H1 (cell line): ENCODE measurements around the gene RAD23B. TPM values are rescaled to one million over a fixed set of nuclear protein-coding genes. Genes with fewer than 3 reads are reported as not detected.
A peak's percentile ranks its signal among the peaks of the same experiment; 100 is the strongest.

Source experiments
- CTCF ChIA-PET: fragments of 300-600 bp; sonication (Branson Sonifier 250); formaldehyde crosslinking; loops from one replicate; lab custom pipeline; 2021; ENCODE audit not compliant: partially characterized antibody; lab: Charles Lee
- POLR2A ChIA-PET: fragments of 300-600 bp; sonication (Branson Sonifier 250); formaldehyde crosslinking; loops from one replicate; lab custom pipeline; 2021; ENCODE audit warnings: inconsistent platforms; ENCODE audit not compliant: partially characterized antibody; lab: Charles Lee
- DNase-seq, 2 experiments: peaks; one replicate each; pipeline versions ENCODE4 v3.0.0 to v3.0.0-alpha.2; 2010 to 2022; ENCODE audit warnings: low spot score in 2 of 2, low read depth in 1 of 2, mixed read lengths in 1 of 2
- FAIRE-seq: peaks from 2 replicates; lab custom pipeline; 2011; peaks lifted over from hg19 to GRCh38; lab: Jason Lieb, UNC
- H2AFZ ChIP-seq: 2 replicates; pipeline ENCODE4 v1.8.1; 2012; ENCODE audit warnings: low read length, inconsistent platforms
- H2AK5ac ChIP-seq: 2 replicates; pipeline ENCODE4 v1.6.1; 2013; ENCODE audit warnings: low read depth, low read length
- H2BK120ac ChIP-seq: replicated peaks from 2 replicates; pipeline ENCODE3; 2013; ENCODE audit warnings: low read depth, low read length, inconsistent platforms
- H2BK12ac ChIP-seq: 2 replicates; pipeline ENCODE4 v1.6.1; 2013; ENCODE audit warnings: low read depth, low read length
- H2BK15ac ChIP-seq: 2 replicates; pipeline ENCODE4 v1.6.1; 2013; ENCODE audit warnings: low read length
- H2BK20ac ChIP-seq: 2 replicates; pipeline ENCODE4 v1.6.1; 2013; ENCODE audit warnings: low read length
- H2BK5ac ChIP-seq: 2 replicates; pipeline ENCODE4 v1.6.1; 2013; ENCODE audit warnings: low read depth, low read length
- H3K14ac ChIP-seq: 2 replicates; pipeline ENCODE4 v1.6.1; 2013; ENCODE audit warnings: inconsistent platforms; ENCODE audit not compliant: insufficient read length
- H3K18ac ChIP-seq: 2 replicates; pipeline ENCODE4 v1.6.1; 2013; ENCODE audit warnings: low read length; ENCODE audit errors: extremely low read depth
- H3K23ac ChIP-seq: 2 replicates; pipeline ENCODE4 v1.6.1; 2013; ENCODE audit warnings: inconsistent platforms; ENCODE audit not compliant: insufficient read length
- H3K23me2 ChIP-seq: 2 replicates; pipeline ENCODE4 v1.6.1; 2013; ENCODE audit warnings: low read depth, low read length
- H3K27ac ChIP-seq: 2 replicates; pipeline ENCODE4 v1.6.1; 2011; ENCODE audit warnings: low read depth, low read length, inconsistent platforms
- H3K27me3 ChIP-seq, 4 experiments: replicated peaks in 1 of 4; 1 replicate in 1 of 4; 2 replicates in 3 of 4; pipeline versions ENCODE4 v1.6.1 to v1.8.1; 2011 to 2013; ENCODE audit warnings: low read length in 3 of 4, mild to moderate bottlenecking in 3 of 4, inconsistent platforms in 2 of 4, mixed read lengths in 2 of 4, moderate library complexity in 1 of 4; ENCODE audit not compliant: control insufficient read depth in 3 of 4, insufficient read depth in 3 of 4; ENCODE audit errors: extremely low read depth in 1 of 4
- H3K36me3 ChIP-seq, 4 experiments: 2 replicates each; pipeline versions ENCODE4 v1.6.1 to v1.8.1; 2011 to 2013; ENCODE audit warnings: mild to moderate bottlenecking in 4 of 4, low read length in 3 of 4, moderate library complexity in 2 of 4, control low read depth in 1 of 4, inconsistent platforms in 1 of 4; ENCODE audit not compliant: insufficient read depth in 4 of 4, control insufficient read depth in 2 of 4
- H3K4ac ChIP-seq: replicated peaks from 2 replicates; pipeline ENCODE3; 2013; ENCODE audit warnings: low read length, low read depth, mixed read lengths, inconsistent platforms; ENCODE audit not compliant: insufficient read length
- H3K4me1 ChIP-seq, 4 experiments: replicated peaks in 1 of 4; 1 replicate in 1 of 4; 2 replicates in 3 of 4; pipeline versions ENCODE4 v1.6.1 to v1.8.1; 2011 to 2013; ENCODE audit warnings: low read length in 3 of 4, inconsistent platforms in 2 of 4, mixed read lengths in 1 of 4; ENCODE audit not compliant: insufficient read depth in 4 of 4, control insufficient read depth in 3 of 4
- H3K4me2 ChIP-seq, 2 experiments: 2 replicates each; pipeline versions ENCODE4 v1.6.1 to v1.8.1; 2011 to 2013; ENCODE audit warnings: low read depth in 2 of 2, low read length in 2 of 2, control low read depth in 1 of 2, inconsistent platforms in 1 of 2, mild to moderate bottlenecking in 1 of 2; ENCODE audit not compliant: insufficient read depth in 1 of 2
- H3K4me3 ChIP-seq, 4 experiments: fragments of 200-600, 300-600 bp in 1 of 4; sonication (generic), shearing (Covaris generic), sonication (Bioruptor Twin) in 1 of 4; 2 replicates each; pipeline versions ENCODE4 v1.5.1 to v1.8.1; 2011 to 2016; ENCODE audit warnings: low read length in 4 of 4, low read depth in 3 of 4, control low read depth in 2 of 4, inconsistent platforms in 2 of 4, mild to moderate bottlenecking in 2 of 4, mixed read lengths in 1 of 4, moderate library complexity in 1 of 4; ENCODE audit not compliant: insufficient read depth in 2 of 4; ENCODE audit errors: extremely low read depth in 1 of 4
- H3K56ac ChIP-seq: replicated peaks from 2 replicates; pipeline ENCODE3; 2013; ENCODE audit warnings: low read depth, mild to moderate bottlenecking, mixed read lengths, low read length, inconsistent platforms; ENCODE audit not compliant: insufficient read length
- H3K79me1 ChIP-seq: 2 replicates; pipeline ENCODE4 v1.6.1; 2013; ENCODE audit warnings: low read depth, low read length, control low read depth
- H3K79me2 ChIP-seq, 2 experiments: 2 replicates each; pipeline versions ENCODE4 v1.6.1 to v1.8.1; 2012 to 2013; ENCODE audit warnings: low read length in 2 of 2, mild to moderate bottlenecking in 2 of 2, inconsistent platforms in 1 of 2; ENCODE audit not compliant: insufficient read depth in 2 of 2, control insufficient read depth in 1 of 2
- H3K9ac ChIP-seq, 4 experiments: replicated peaks in 1 of 4; 1 replicate in 1 of 4; 2 replicates in 3 of 4; pipeline versions ENCODE4 v1.6.1 to v1.8.1; 2011 to 2013; ENCODE audit warnings: low read depth in 3 of 4, low read length in 3 of 4, control low read depth in 2 of 4, mild to moderate bottlenecking in 2 of 4, moderate library complexity in 2 of 4, inconsistent platforms in 1 of 4; ENCODE audit errors: extremely low read depth in 1 of 4
- H3K9me3 ChIP-seq, 2 experiments: 2 replicates each; pipeline versions ENCODE4 v1.6.1 to v1.8.1; 2012 to 2013; ENCODE audit warnings: mild to moderate bottlenecking in 2 of 2, moderate library complexity in 2 of 2, control low read depth in 1 of 2, inconsistent platforms in 1 of 2, low read depth in 1 of 2, low read length in 1 of 2, mixed read lengths in 1 of 2; ENCODE audit not compliant: insufficient read depth in 2 of 2
- H4K20me1 ChIP-seq, 2 experiments: replicated peaks in 1 of 2; 2 replicates each; pipeline versions ENCODE3 to v1.8.1; 2011 to 2013; ENCODE audit warnings: inconsistent platforms in 2 of 2, low read length in 2 of 2, mild to moderate bottlenecking in 1 of 2; ENCODE audit not compliant: insufficient read depth in 2 of 2, control insufficient read depth in 1 of 2
- H4K5ac ChIP-seq: 2 replicates; pipeline ENCODE4 v1.6.1; 2013; ENCODE audit warnings: low read length, low read depth, mixed read lengths, inconsistent platforms; ENCODE audit not compliant: insufficient read length
- H4K8ac ChIP-seq: 2 replicates; pipeline ENCODE4 v1.8.0; 2013; ENCODE audit warnings: mild to moderate bottlenecking, moderate library complexity, low read length, inconsistent platforms; ENCODE audit not compliant: insufficient read depth; ENCODE audit errors: extremely low read depth
- H4K91ac ChIP-seq: replicated peaks from 2 replicates; pipeline ENCODE3; 2013; ENCODE audit warnings: low read length, mixed read lengths, inconsistent platforms; ENCODE audit not compliant: insufficient read length
- MAX ChIP-seq: IDR thresholded peaks from 2 replicates; pipeline ENCODE4 v1.6.1; 2012; ENCODE audit warnings: inconsistent platforms
- WGBS, 2 experiments: shearing (Covaris generic) in 1 of 2; methylation state at CpG; one replicate each; pipeline versions ENCODE4 v1.1.6 to v1.1.7; 2013 to 2015; ENCODE audit warnings: low lambda C conversion rate in 2 of 2, mixed read lengths in 2 of 2, inconsistent platforms in 1 of 2, low coverage in 1 of 2, missing lambda C conversion rate in 1 of 2; ENCODE audit not compliant: insufficient replicate concordance in 2 of 2, insufficient coverage in 1 of 2, insufficient read length in 1 of 2; ENCODE audit errors: extremely low coverage in 1 of 2, missing lambda C conversion rate in 1 of 2; 5-methylcytosine and 5-hydroxymethylcytosine counted together
- polyA plus RNA-seq, 7 experiments: library from polyadenylated mRNA; depleted of rRNA in 3 of 7; stranded (reverse) in 5 of 7; unstranded in 2 of 7; fragments of >200 nt in 5 of 7; fragments of 200-250 nt in 2 of 7; gene quantifications; 1 replicate in 5 of 7; 2 replicates in 1 of 7; 4 replicates in 1 of 7; pipeline versions ENCODE4 v1.2.1 to v1.2.3, GENCODE V29; 2011 to 2013; ENCODE audit warnings: missing spikeins in 2 of 7, mixed read lengths in 2 of 7
- total RNA-seq: library from RNA; stranded (reverse); fragmentation: NEBNext Ultra II Directional; extraction: Animal tissue kit (Norgen Biotek cat#: 25700); gene quantifications from 2 replicates; pipeline ENCODE4 v1.2.1, GENCODE V29; 2021

RAD23B gene
- total and polyA plus RNA-seq, 2 of the 8 experiments (the other 6 are each of a cell fraction or from before 2014, with no cell fraction given), result 97.1 to 165 TPM

GRCh38 chr9:107363516-107364152, 80.6 kb downstream of the RAD23B start:
- H3K23ac ChIP-seq, result no peak overlapping the region
- no peak overlapping the region for H3K56ac ChIP-seq
- FAIRE-seq (no peak), DNase-seq (no peak)
- no peak overlapping the region for H3K18ac ChIP-seq
- H3K27me3 ChIP-seq, result no peaks in the 10 kb centered on the region
- no peaks in the 10 kb centered on the region for H3K9me3 ChIP-seq
- H3K9ac ChIP-seq, result no peak overlapping the region
- no peak overlapping the region for H2BK20ac ChIP-seq
- H3K23me2 ChIP-seq, result no peaks in the 10 kb centered on the region
- H3K27ac ChIP-seq, result no peak overlapping the region
- H2BK15ac ChIP-seq, result no peak overlapping the region
- no peak overlapping the region for H3K14ac ChIP-seq
- H4K20me1 ChIP-seq, result no peaks in the 10 kb centered on the region
- H3K79me2 ChIP-seq, result no peaks in the 10 kb centered on the region
- CTCF ChIA-PET, result interaction anchor here (1.4 kb wide), 1 partner anchor 28 kb away, joined by 4 read pairs; no protein-coding TSS in a partner anchor
- H3K4me2 ChIP-seq, result no peak overlapping the region
- 87% methylated on average over 10 of the region's 10 CpGs; no CpG with 5 or more reads in 1 of the 2 experiments for WGBS, 2 experiments
- no peak overlapping the region for H4K5ac ChIP-seq
- no peaks in the 10 kb centered on the region; a peak in 1 of 7 replicates for H3K4me1 ChIP-seq
- H3K79me1 ChIP-seq, result no peaks in the 10 kb centered on the region
- H2AK5ac ChIP-seq, result no peak overlapping the region
- H2AFZ ChIP-seq, result peak overlapping the region; percentile 91; the same call in 1 of the 2 replicates
- H4K91ac ChIP-seq, result no peak overlapping the region
- H4K8ac ChIP-seq, result no peak overlapping the region
- POLR2A ChIA-PET, result interaction anchor here (0.6 kb wide), 1 partner anchor 74 kb away, joined by 3 read pairs; no protein-coding TSS in a partner anchor
- H3K4ac ChIP-seq, result no peak overlapping the region
- H2BK12ac ChIP-seq, result no peak overlapping the region
- no peak overlapping the region for H2BK120ac ChIP-seq
- H3K36me3 ChIP-seq, result no peaks in the 10 kb centered on the region
- no peak overlapping the region for H3K4me3 ChIP-seq
- H2BK5ac ChIP-seq, result 0 out of 2 replicates have a peak overlapping the region, but pooled peaks have one; percentile 49
- TF ChIP-seq MAX, result no peak
